Central memory CD8-positive, alpha-beta T cell (primary cell): ENCODE data around the gene CCDC171.
"Not testable (repeated sequence)": the region's sequence is repeated elsewhere in the genome, so short reads cannot be mapped to it uniquely, and the experiment has no call there.

Experiments
- ATAC-seq: fragments of 150-1000 bp; cut with Tn5 transposase; replicated peaks from 2 replicates; pipeline ENCODE4 v1.10.0; 2022; ENCODE audit warnings: mild to moderate bottlenecking, moderate FRiP score, moderate number of reproducible peaks; ENCODE audit not compliant: poor library complexity, severe bottlenecking; ENCODE audit errors: extremely low read depth
- DNase-seq, 2 donors: peaks; one replicate each; pipeline ENCODE4 v3.0.0; 2021; ENCODE audit warnings: low spot score in 2 of 2
- H3K27ac Mint-ChIP-seq: one replicate; pipeline ENCODE4 v1.8.0; 2022; ENCODE audit warnings: low read depth, mild to moderate bottlenecking, moderate library complexity, mixed read lengths
- H3K27me3 Mint-ChIP-seq: one replicate; pipeline ENCODE4 v1.8.0; 2022; ENCODE audit warnings: mixed read lengths
- H3K36me3 Mint-ChIP-seq: one replicate; pipeline ENCODE4 v1.8.0; 2022; ENCODE audit warnings: mild to moderate bottlenecking, moderate library complexity, mixed read lengths; ENCODE audit not compliant: insufficient read depth
- H3K4me1 Mint-ChIP-seq: one replicate; pipeline ENCODE4 v1.8.0; 2022; ENCODE audit warnings: mixed read lengths
- H3K4me3 Mint-ChIP-seq: one replicate; pipeline ENCODE4 v1.8.0; 2022; ENCODE audit warnings: mild to moderate bottlenecking, moderate library complexity, mixed read lengths
- H3K9me3 Mint-ChIP-seq: one replicate; pipeline ENCODE4 v1.8.0; 2022; ENCODE audit warnings: mixed read lengths

Gene CCDC171

GRCh38 chr9:15746905-15747304 lies 194.1 kb downstream of the CCDC171 start:
- ATAC-seq: no peak

GRCh38 chr9:15755660-15756059 lies 202.8 kb downstream of the CCDC171 start:
- Mint-ChIP-seq H3K27ac (no peak overlapping the region), H3K4me1 (no peaks in the 10 kb centered on the region), H3K27me3 (no peaks in the 10 kb centered on the region), H3K9me3 (no peaks in the 10 kb centered on the region), H3K4me3 (no peak overlapping the region), H3K36me3 (no peaks in the 10 kb centered on the region)
- ATAC-seq: no peak
- DNase-seq: no peak

More at GRCh38 chr9:15746905-15747304, 194.1 kb downstream of the CCDC171 start:
- Mint-ChIP-seq H3K27me3 (no peaks in the 10 kb centered on the region), H3K27ac (no peak overlapping the region), H3K9me3 (peaks cover 6% of the 10 kb centered on the region), H3K36me3 (no peaks in the 10 kb centered on the region), H3K4me3 (no peak overlapping the region), H3K4me1 (no peaks in the 10 kb centered on the region)
- DNase-seq: no peak

DNA sequence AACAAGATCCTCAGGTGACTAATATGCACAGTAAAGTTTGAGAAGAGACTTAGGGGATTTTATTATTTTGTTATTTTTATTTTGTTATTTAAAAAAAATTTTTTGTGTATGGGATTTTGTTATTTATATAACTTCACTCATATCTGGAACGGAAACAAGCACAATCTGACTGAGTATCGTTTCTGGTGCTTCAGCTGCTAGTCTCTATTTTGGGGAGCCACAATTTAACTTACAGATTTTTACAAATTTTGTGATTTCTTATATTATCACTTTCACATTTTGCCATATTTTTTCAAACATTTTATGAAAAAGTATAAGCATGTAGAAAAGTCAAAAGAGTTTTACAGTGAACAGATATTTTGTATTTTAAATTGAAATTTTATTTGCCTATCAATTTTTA lies 208.7 kb downstream of the CCDC171 start:
- ATAC-seq: no peak
- H3K9me3 Mint-ChIP-seq: no peaks in the 10 kb centered on the region
- H3K36me3 Mint-ChIP-seq: no peaks in the 10 kb centered on the region
- H3K4me3 Mint-ChIP-seq: no peak overlapping the region
- H3K27me3 Mint-ChIP-seq: no peaks in the 10 kb centered on the region
- H3K27ac Mint-ChIP-seq: no peak overlapping the region
- no peaks in the 10 kb centered on the region for H3K4me1 Mint-ChIP-seq
- DNase-seq: no peak

DNA sequence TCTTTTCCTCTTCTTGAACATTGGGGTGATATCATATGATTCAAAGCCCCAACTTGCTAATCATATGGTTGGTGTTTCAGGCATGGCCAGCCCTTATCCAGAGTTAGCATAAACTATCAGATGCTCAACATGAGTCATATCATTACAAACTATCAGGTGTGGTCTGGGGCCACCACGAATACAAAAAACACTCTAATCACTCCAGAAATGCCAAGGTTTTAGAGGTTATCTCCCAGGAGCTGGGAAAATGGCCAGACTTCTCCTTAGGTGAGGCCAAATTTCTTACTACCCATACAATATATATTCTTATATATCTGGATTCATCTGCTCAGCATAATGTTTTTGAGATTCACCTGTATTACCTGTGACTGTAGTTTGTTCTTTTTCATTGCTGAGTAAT lies 210.5 kb downstream of the CCDC171 start:
- DNase-seq (no peak), ATAC-seq (no peak)
- no peaks in the 10 kb centered on the region for H3K9me3 Mint-ChIP-seq
- H3K4me3 Mint-ChIP-seq: no peak overlapping the region
- H3K27ac Mint-ChIP-seq: no peak overlapping the region
- H3K36me3 Mint-ChIP-seq: no peaks in the 10 kb centered on the region
- H3K4me1 Mint-ChIP-seq: no peaks in the 10 kb centered on the region
- H3K27me3 Mint-ChIP-seq: no peaks in the 10 kb centered on the region

DNA sequence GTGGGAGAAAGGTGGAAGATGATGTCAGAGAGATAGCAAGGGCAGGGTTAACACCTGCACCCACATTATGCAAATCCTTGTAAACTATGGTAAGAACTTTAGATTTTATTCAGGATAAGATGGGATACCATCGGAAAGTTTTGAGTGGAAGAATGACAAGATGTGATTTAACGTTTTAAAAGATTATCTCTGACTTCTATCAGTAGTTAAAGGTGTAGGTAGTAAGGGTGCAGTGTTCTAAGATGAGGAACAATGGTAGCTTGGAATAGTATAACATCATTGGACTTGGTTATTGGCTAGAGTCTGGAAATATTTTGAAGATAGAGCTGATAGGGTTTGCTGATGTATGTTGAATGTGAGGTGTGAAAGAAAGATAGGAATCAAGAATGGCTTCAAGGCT lies 211.3 kb downstream of the CCDC171 start:
- H3K4me3 Mint-ChIP-seq: no peak overlapping the region

DNA sequence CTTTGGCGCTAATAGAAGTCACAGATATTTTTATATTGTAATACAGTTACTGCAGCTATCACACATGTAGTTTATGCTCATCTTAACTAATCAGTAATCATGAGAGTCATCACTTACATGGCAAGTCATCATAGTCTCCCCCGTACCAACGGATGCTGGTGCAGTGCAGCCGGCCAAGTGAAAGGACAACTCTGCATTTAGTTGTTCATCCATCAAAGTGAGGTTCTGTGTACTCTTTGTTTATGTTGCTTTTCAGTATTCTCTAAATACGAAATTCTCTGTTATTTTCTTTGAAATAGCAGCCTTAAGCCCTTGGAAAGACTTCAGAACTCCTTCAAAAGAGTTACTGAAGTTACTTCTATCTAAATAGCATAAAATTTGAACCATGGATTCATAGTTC lies 216.7 kb downstream of the CCDC171 start:
- no peaks in the 10 kb centered on the region for H3K27me3 Mint-ChIP-seq
- no peaks in the 10 kb centered on the region for H3K9me3 Mint-ChIP-seq
- H3K27ac Mint-ChIP-seq: no peak overlapping the region
- DNase-seq (no peak), ATAC-seq (no peak)
- no peak overlapping the region for H3K4me3 Mint-ChIP-seq
- no peaks in the 10 kb centered on the region for H3K4me1 Mint-ChIP-seq
- H3K36me3 Mint-ChIP-seq: no peaks in the 10 kb centered on the region

More for the DNA sequence above, 211.3 kb downstream of the CCDC171 start:
- Mint-ChIP-seq H3K27ac (no peak overlapping the region), H3K36me3 (no peaks in the 10 kb centered on the region), H3K27me3 (no peaks in the 10 kb centered on the region), H3K4me1 (no peaks in the 10 kb centered on the region), H3K9me3 (no peaks in the 10 kb centered on the region)
- DNase-seq (no peak), ATAC-seq (no peak)

DNA sequence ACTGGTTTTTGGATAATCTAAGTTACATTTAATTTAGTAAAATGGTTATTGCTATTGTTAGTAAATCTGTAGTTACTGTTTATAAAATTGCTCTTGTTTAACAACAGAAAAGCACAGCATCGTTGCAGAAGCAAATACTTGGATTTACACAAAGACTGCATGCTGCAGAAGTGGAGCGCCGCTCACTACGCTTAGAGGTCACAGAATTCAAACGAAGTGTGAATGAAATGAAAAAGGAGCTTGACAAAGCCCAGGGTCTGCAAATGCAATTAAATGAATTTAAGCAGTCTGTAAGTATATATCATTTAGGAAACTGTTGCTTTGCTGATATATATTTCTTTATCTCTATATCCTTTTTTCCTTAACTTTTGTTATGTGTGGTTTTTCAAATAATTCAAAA lies 226.0 kb downstream of the CCDC171 start:
- no peak overlapping the region for H3K27ac Mint-ChIP-seq
- no peaks in the 10 kb centered on the region for H3K4me1 Mint-ChIP-seq
- ATAC-seq (no peak), DNase-seq (no peak)
- no peak overlapping the region for H3K4me3 Mint-ChIP-seq
- H3K27me3 Mint-ChIP-seq: no peaks in the 10 kb centered on the region
- H3K36me3 Mint-ChIP-seq: no peaks in the 10 kb centered on the region
- H3K9me3 Mint-ChIP-seq: no peaks in the 10 kb centered on the region

GRCh38 chr9:15782106-15782505 lies 229.3 kb downstream of the CCDC171 start:
- Mint-ChIP-seq H3K9me3 (no peaks in the 10 kb centered on the region), H3K4me1 (no peaks in the 10 kb centered on the region)
- no peak for ATAC-seq

DNA sequence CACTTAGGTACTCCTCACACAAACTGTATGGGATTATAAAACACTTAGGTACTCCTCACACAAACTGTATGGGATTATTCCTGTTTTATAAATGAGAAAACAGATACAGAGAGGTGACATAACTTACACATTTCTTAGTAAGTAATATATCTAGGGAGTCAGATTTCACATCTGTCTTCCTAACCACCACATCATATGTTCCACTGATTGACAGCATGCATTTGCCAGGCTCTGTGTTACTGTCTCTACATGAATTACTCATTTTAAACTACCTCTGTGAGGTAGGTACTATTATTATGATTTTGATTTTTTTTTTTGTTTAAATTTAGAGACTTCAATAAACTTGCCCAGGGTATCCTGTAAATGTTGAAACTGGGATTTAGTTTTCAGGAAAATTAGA lies 232.7 kb downstream of the CCDC171 start:
- H3K4me1 Mint-ChIP-seq: no peaks in the 10 kb centered on the region
- peaks cover 2% of the 10 kb centered on the region for H3K36me3 Mint-ChIP-seq
- no peak overlapping the region for H3K27ac Mint-ChIP-seq
- ATAC-seq (no peak), DNase-seq (no peak)
- H3K27me3 Mint-ChIP-seq: no peaks in the 10 kb centered on the region
- no peak overlapping the region for H3K4me3 Mint-ChIP-seq
- no peaks in the 10 kb centered on the region for H3K9me3 Mint-ChIP-seq

More at GRCh38 chr9:15782106-15782505, 229.3 kb downstream of the CCDC171 start:
- Mint-ChIP-seq H3K27ac (no peak overlapping the region), H3K36me3 (no peaks in the 10 kb centered on the region), H3K27me3 (no peaks in the 10 kb centered on the region), H3K4me3 (no peak overlapping the region)
- DNase-seq: no peak

GRCh38 chr9:15786616-15787015 lies 233.8 kb downstream of the CCDC171 start:
- Mint-ChIP-seq H3K36me3 (peaks cover 2% of the 10 kb centered on the region), H3K4me1 (no peaks in the 10 kb centered on the region), H3K27ac (no peak overlapping the region), H3K9me3 (no peaks in the 10 kb centered on the region), H3K27me3 (peaks cover under 1% of the 10 kb centered on the region), H3K4me3 (no peak overlapping the region)
- ATAC-seq: no peak
- no peak for DNase-seq

GRCh38 chr9:15810219-15810899 lies 257.5 kb downstream of the CCDC171 start:
- not testable (repeated sequence) for H3K27me3 Mint-ChIP-seq, ATAC-seq, H3K27ac Mint-ChIP-seq, DNase-seq, H3K4me1 Mint-ChIP-seq, H3K4me3 Mint-ChIP-seq, H3K36me3 Mint-ChIP-seq
- peaks cover 32% of the 10 kb centered on the region for H3K9me3 Mint-ChIP-seq

GRCh38 chr9:15813076-15813475 lies 260.2 kb downstream of the CCDC171 start:
- Mint-ChIP-seq H3K4me3 (no peak overlapping the region), H3K9me3 (peaks cover 12% of the 10 kb centered on the region), H3K27me3 (no peaks in the 10 kb centered on the region), H3K36me3 (no peaks in the 10 kb centered on the region), H3K4me1 (no peaks in the 10 kb centered on the region), H3K27ac (no peak overlapping the region)
- ATAC-seq: no peak
- DNase-seq: no peak

DNA sequence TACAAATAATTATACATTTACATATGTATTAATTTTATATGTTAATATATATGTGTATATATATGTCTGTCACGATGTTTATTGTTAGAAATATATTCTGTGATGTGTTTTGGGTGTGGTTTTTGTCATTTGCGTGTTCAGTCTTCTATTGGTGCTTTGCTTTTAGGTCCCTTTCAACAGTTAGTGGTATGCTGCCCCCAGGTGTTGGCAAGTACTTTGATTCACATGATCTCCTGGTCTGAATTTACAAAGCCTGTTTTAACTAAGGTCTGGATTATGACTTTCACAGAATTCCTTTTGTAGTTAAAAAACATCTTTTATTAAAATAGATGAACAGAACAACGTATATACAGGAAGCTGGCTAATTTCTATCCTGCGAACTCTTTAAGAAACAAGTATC lies 271.5 kb downstream of the CCDC171 start:
- Mint-ChIP-seq H3K36me3 (no peaks in the 10 kb centered on the region), H3K4me3 (no peak overlapping the region), H3K27ac (no peak overlapping the region), H3K4me1 (no peaks in the 10 kb centered on the region), H3K9me3 (no peaks in the 10 kb centered on the region), H3K27me3 (no peaks in the 10 kb centered on the region)
- DNase-seq: no peak
- ATAC-seq: no peak
